NCI-H526 (cell line): Measurements from ENCODE around the gene CLDN9.
A peak's percentile ranks its signal among the peaks of the same experiment; 100 is the strongest.
"Not testable (repeated sequence)": the region's sequence is repeated elsewhere in the genome, so short reads cannot be mapped to it uniquely, and the experiment has no call there.

ENCODE experiments used
- DNase-seq, 2 experiments: peaks; one replicate each; lab custom pipeline; 2025; lab: John Stamatoyannopoulos, UW

CLDN9 gene

GRCh38 chr16:3032624-3033023, 19.9 kb downstream of the CLDN9 start:
- DNase-seq = no peak

- DNase-seq = no peak
Observed at GRCh38 chr16:3035289-3035971, 22.7 kb downstream of the CLDN9 start.

GRCh38 chr16:3035972-3036725, 23.4 kb downstream of the CLDN9 start:
- DNase-seq = no peak

- DNase-seq = peak in 1 of 2 experiments; percentile 17
Observed at GRCh38 chr16:3036726-3037315, 24.1 kb downstream of the CLDN9 start, which contains the start of gene BICDL2. BICDL2 (minus strand) TSS chr16:3036944; CDS start chr16:3035496, 1,448 bp downstream.

- peak in 1 of 2 experiments; percentile 31 for DNase-seq
Observed at GRCh38 chr16:3038256-3038655, 25.5 kb downstream of the CLDN9 start.

- DNase-seq = no peak
Observed at GRCh38 chr16:3038896-3039295, 26.2 kb downstream of the CLDN9 start.

- DNase-seq = no peak
Observed at GRCh38 chr16:3042376-3042775, 29.7 kb downstream of the CLDN9 start.

GRCh38 chr16:3044708-3045107, 32.0 kb downstream of the CLDN9 start:
- no peak for DNase-seq

GRCh38 chr16:3045758-3046640, 33.3 kb downstream of the CLDN9 start, which contains the start of gene MMP25:
MMP25 (plus strand) TSS chr16:3046561; CDS start chr16:3046918, 357 bp downstream.
- no peak for DNase-seq

GRCh38 chr16:3046641-3047386, 34.1 kb downstream of the CLDN9 start:
- no peak for DNase-seq

- DNase-seq = no peak
Observed at GRCh38 chr16:3047387-3047720, 34.6 kb downstream of the CLDN9 start.

- DNase-seq = no peak
Observed at GRCh38 chr16:3049921-3050481, 37.3 kb downstream of the CLDN9 start.

- no peak for DNase-seq
Observed at GRCh38 chr16:3050487-3050886, 37.8 kb downstream of the CLDN9 start.

GRCh38 chr16:3051009-3051408, 38.3 kb downstream of the CLDN9 start:
- no peak for DNase-seq

- DNase-seq = no peak
Observed at GRCh38 chr16:3051494-3051893, 38.8 kb downstream of the CLDN9 start.

- not testable (repeated sequence) for DNase-seq
Observed at GRCh38 chr16:3052571-3053329, 40.0 kb downstream of the CLDN9 start.

- not testable (repeated sequence) for DNase-seq
Observed at GRCh38 chr16:3053330-3053710, 40.6 kb downstream of the CLDN9 start.

GRCh38 chr16:3054965-3055733, 42.4 kb downstream of the CLDN9 start:
- DNase-seq = no peak

- not testable (repeated sequence) for DNase-seq
Observed at GRCh38 chr16:3055734-3056115, 43.0 kb downstream of the CLDN9 start.
